Naive B cell (primary cell): Measurements from ENCODE around the gene SAE1. TPM values are rescaled to one million over a fixed set of nuclear protein-coding genes. Genes with fewer than 3 reads are reported as not detected.

Experiments
- ATAC-seq, 2 donors: fragments of 150-1000 bp; cut with Tn5 transposase; 2 replicates each; pipeline ENCODE4 v1.10.0; 2021; ENCODE audit warnings: low read depth in 2 of 2, mild to moderate bottlenecking in 2 of 2, moderate library complexity in 2 of 2
- DNase-seq: peaks from one replicate; pipeline ENCODE4 v3.0.0; 2022
- H3K27ac Mint-ChIP-seq, 6 donors: one replicate each; pipeline ENCODE4 v1.8.0; 2020 to 2022; ENCODE audit warnings: mild to moderate bottlenecking in 6 of 6, mixed read lengths in 6 of 6, moderate library complexity in 5 of 6, inconsistent platforms in 2 of 6
- H3K27me3 Mint-ChIP-seq, 3 donors: one replicate each; pipeline ENCODE4 v1.8.0; 2021 to 2022; ENCODE audit warnings: mixed read lengths in 3 of 3, mild to moderate bottlenecking in 1 of 3
- H3K36me3 Mint-ChIP-seq, 2 donors: one replicate each; pipeline ENCODE4 v1.8.0; 2020 to 2022; ENCODE audit warnings: mixed read lengths in 2 of 2, inconsistent platforms in 1 of 2, mild to moderate bottlenecking in 1 of 2
- H3K4me1 Mint-ChIP-seq, 3 donors: one replicate each; pipeline ENCODE4 v1.8.0; 2020 to 2022; ENCODE audit warnings: mixed read lengths in 3 of 3, inconsistent platforms in 1 of 3, mild to moderate bottlenecking in 1 of 3, moderate library complexity in 1 of 3
- H3K4me3 Mint-ChIP-seq, 8 donors: one replicate each; pipeline ENCODE4 v1.8.0; 2020 to 2022; ENCODE audit warnings: mild to moderate bottlenecking in 8 of 8, mixed read lengths in 8 of 8, moderate library complexity in 8 of 8, inconsistent platforms in 2 of 8
- H3K9me3 Mint-ChIP-seq, 7 donors: one replicate each; pipeline ENCODE4 v1.8.0; 2020 to 2022; ENCODE audit warnings: mixed read lengths in 7 of 7, mild to moderate bottlenecking in 5 of 7, inconsistent platforms in 2 of 7, moderate library complexity in 1 of 7
- polyA plus RNA-seq, 6 donors: library from polyadenylated mRNA; unstranded; fragments of 300-500 nt; fragmentation: Illumina TruSeq; gene quantifications; one replicate each; pipeline ENCODE4 v1.2.3, GENCODE V29; 2021; ENCODE audit warnings: low read depth in 6 of 6

SAE1 gene
- polyA plus RNA-seq, 6 donors from 2014 or later: 74.7 to 97.1 (median 78.9) TPM

DNA sequence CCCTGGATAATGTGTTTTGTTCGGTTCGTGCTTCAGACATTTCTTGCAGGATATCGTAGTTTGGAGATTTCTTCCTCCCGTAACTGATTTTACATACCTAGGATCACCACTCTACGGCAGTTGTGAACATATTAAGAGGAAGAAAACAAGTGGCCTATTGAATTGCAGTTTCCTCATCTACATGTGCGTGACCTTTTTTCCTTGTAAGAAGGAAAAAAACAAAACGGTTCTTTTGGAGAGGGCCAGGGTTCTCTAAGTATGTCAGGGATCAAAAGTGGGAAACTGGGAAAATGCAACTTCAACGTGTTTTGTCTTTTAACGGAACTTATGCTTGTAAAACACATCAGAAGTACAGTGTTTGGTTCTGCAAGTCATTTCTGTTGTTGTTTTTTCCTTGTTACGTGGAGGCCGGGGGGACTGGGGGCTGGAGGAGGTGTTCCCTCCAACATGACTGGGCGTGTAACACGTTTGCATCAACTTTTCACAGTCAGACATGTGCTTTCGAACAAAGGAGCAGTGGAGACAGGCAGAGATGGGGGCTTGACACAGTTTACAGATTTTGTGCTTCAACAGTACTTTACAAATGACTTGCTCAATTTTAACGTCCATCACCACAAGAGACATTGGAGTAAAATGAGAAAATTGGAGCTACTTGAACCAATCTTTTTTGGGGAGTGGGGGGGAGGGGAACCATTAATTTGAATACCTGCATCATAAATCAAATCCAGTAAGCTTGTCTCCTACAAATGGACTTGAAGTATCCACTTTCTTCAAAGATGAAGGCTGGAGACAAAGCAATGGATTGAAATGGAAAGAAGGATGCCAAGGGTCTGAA is 20.9 kb upstream of the SAE1 start:
- Mint-ChIP-seq H3K27ac (peak overlapping the region; percentile 88 to 100 (median 95)), H3K27me3 (no peaks in the 10 kb centered on the region), H3K4me1 (peaks cover 51 to 74% (median 70%) of the 10 kb centered on the region in 3 donors), H3K9me3 (peaks cover 0 to 3% (median 0%) of the 10 kb centered on the region in 7 donors), H3K4me3 (peak overlapping the region; percentile 93 to 100 (median 97)), H3K36me3 (peaks cover 4 to 21% of the 10 kb centered on the region in 2 donors)
- ATAC-seq (no peak), DNase-seq (no peak)

DNA sequence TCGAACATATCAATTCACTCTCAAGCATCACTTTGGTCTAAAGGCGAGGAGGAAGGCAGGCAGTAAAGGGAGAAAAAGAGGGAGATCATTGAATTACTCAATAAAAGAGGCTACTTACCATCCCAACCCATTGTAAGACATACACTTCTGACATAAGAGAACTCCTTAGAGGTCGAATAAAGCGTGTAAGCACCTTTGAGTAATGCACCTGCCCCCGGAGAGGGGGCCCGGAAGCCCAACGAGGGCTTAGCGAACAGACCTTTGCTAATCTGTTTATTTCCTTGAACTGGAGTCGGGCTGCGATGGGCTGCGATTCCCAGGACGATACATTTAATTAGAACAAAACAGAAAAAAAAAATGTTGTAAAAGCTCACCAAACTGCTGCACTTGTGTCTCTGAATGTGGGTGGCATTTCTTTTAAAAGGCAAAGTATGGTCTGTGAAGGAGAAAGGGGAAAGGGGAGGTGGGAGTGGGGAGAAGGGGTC is 20.1 kb upstream of the SAE1 start:
- peak overlapping the region; percentile 94 to 100 (median 98) for H3K27ac Mint-ChIP-seq
- ATAC-seq: no peak
- H3K27me3 Mint-ChIP-seq: no peaks in the 10 kb centered on the region
- H3K4me3 Mint-ChIP-seq: peak overlapping the region; percentile 93 to 100 (median 97)
- H3K4me1 Mint-ChIP-seq: peaks cover 50 to 66% (median 65%) of the 10 kb centered on the region in 3 donors
- peaks cover 0 to 3% (median 0%) of the 10 kb centered on the region in 7 donors for H3K9me3 Mint-ChIP-seq
- H3K36me3 Mint-ChIP-seq: peaks cover 3 to 19% of the 10 kb centered on the region in 2 donors
- no peak for DNase-seq

DNA sequence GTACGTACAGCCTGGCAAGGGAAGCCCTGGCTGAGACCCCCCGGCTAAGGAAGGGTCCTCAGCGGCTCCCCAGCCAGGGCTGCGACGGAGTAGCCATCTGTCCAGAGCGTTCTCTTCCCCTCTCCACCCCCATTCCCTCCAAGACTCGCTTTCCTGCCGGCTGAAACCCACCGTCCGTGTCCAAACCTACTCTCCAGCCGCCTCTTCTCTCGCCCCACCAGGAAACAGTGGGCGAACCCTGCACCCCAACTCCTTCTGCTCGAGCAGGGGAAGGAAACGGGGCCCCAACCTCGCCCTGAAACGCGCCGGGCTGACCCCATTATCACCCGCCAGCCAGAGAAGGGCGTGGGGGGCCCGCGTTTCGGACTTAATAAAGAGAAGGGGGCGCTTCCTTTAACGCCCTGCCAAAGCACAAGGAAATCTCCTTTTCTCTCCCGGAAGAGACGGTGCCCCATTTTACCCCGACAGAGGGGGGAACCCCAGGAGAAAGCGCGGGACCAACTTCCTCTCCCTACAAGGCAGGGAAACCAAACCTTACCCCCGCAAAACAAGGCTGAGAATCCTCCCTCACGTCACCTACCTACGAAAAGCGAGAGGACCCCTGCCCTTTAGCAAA is 19.5 kb upstream of the SAE1 start:
- peaks cover 0 to 3% (median 0%) of the 10 kb centered on the region in 7 donors for H3K9me3 Mint-ChIP-seq
- ATAC-seq: no peak
- H3K4me1 Mint-ChIP-seq: peaks cover 45 to 60% (median 60%) of the 10 kb centered on the region in 3 donors
- peak overlapping the region; percentile 94 to 100 (median 98) for H3K27ac Mint-ChIP-seq
- H3K4me3 Mint-ChIP-seq: peak overlapping the region; percentile 93 to 100 (median 97)
- DNase-seq: peak; percentile 58
- H3K36me3 Mint-ChIP-seq: peaks cover 0 to 14% of the 10 kb centered on the region in 2 donors
- H3K27me3 Mint-ChIP-seq: no peaks in the 10 kb centered on the region

DNA sequence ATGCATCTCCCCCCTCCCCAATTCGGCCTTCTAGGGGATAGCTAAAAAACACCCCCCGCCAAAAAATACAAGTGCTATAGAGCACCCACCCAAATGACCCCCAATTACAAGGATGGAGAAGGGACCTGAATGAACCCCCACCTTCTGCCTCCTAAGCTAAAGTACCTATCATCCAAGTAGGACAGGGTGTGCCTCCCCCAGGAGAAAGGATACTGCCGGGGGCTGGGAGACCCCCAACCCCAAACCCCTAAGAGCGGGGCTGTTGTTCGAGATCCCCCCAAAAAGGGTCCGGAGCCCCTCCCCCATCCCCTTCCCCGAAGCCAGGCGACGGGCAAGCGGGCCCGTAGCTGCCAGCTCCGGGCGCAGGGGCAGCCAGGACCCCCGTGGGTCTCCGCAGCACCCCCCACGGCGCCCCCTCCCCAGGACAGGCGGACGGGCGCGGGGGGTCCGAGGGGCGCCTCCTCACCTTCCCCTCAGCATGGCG is 18.9 kb upstream of the SAE1 start:
- Mint-ChIP-seq H3K9me3 (peaks cover 0 to 3% (median 0%) of the 10 kb centered on the region in 7 donors), H3K27me3 (no peaks in the 10 kb centered on the region), H3K4me3 (peak overlapping the region; percentile 95 to 100 (median 98)), H3K36me3 (peaks cover 0 to 14% of the 10 kb centered on the region in 2 donors), H3K27ac (peak overlapping the region; percentile 97 to 100 (median 100)), H3K4me1 (peaks cover 44 to 54% (median 54%) of the 10 kb centered on the region in 3 donors)
- ATAC-seq (no peak), DNase-seq (no peak)

DNA sequence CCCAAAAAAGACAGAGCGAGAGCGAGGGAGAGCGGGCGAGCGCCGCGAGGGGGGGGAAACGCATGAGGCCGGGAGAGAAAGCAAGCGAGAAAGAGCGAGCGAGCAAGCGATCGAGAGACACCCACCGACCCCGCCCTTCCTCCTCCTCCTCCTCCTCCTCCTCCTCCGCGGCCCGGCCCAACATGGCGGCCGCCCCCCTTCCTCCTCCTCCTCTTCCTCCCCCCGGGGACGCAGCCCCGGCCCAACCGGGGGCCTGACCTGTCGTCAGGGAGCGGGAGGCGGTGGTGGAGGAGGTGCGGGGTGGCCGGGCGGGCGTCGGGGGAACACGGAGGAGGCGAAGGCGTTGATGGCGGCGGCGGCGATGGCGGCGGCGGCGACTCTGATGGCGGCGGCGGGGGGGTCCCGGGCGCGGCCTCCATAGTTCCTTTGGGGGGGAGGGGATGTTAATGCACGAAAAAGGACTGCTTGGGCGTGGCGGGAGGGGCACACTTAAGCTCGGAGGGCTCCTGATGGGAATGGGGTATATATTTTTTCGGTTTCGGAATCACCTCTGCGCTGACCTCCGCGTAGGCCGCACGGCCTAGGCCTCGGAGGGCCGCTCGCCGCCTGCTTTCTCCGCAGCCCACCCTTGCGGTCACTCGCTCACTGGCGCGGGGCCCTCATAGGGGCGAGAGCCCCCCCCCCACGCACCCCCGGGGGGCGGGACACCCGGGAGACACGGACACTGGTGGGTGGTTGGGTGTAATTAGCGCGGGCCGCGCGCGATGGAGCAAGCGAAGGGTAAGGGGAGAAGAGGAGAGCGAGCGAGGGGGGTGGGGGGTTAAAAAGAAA is 18.3 kb upstream of the SAE1 start:
- Mint-ChIP-seq H3K36me3 (peaks cover 0 to 14% of the 10 kb centered on the region in 2 donors), H3K27me3 (no peaks in the 10 kb centered on the region)

DNA sequence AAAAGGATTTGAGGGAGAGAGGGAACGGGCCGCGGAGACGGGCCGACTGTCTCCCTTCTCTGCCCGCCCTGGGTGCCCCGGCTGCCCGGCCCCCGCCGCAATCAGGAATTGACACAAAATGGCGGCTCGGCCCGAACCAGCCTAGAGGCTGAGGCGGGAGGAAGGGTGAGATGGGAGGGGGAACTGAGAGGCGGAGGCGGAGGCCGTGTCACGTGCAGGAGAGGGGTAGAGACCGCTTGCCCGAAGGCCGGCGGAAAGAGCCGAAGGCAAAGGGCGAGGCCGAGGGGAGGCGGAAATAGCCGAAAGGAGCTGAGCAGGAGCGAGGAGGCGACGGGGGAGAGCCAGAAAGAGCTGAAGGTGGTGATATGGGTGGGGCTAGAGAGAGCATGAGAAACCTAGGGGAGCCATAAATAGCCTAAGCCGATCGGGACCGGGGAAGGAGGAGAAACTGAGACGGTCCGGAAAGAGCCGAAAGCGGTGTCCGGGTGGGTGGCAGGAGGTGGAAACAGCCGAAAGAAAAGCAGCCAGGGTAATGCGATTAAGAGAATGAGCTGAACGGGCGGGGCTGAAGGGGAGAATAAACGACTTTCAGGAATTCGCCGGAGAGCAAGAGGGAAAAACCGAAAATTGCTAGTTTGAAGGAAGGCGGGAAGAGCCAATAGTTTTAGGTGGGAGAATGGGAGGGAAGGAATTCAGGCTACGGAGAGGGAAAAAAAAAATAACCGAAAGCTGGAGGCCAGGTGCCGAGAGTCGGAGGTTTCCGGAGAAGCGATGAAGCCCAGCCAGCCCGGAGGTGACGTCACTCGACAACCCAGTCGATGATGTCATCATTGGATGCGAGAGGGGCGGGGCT is 17.4 kb upstream of the SAE1 start, which contains the start of gene ZC3H4:
TSS of gene ZC3H4 (minus strand) at position 780 of the 853 bp plus-strand sequence. CDS start 1,192 bp downstream, outside the sequence.
- no peaks in the 10 kb centered on the region for H3K27me3 Mint-ChIP-seq
- peaks cover 0 to 14% of the 10 kb centered on the region in 2 donors for H3K36me3 Mint-ChIP-seq
- H3K4me3 Mint-ChIP-seq: peak within 1 kb of the TSS; percentile 95 to 100 (median 98)
- H3K9me3 Mint-ChIP-seq: peaks cover 0 to 3% (median 0%) of the 10 kb centered on the region in 7 donors
- peaks cover 29 to 39% (median 39%) of the 10 kb centered on the region in 3 donors for H3K4me1 Mint-ChIP-seq
- DNase-seq (peak; percentile 100), ATAC-seq (peak; percentile 72 to 75)
- peak within 1 kb of the TSS; percentile 99 to 100 (median 100) for H3K27ac Mint-ChIP-seq

More for the DNA sequence above, 18.3 kb upstream of the SAE1 start:
- peak overlapping the region; percentile 99 to 100 (median 100) for H3K27ac Mint-ChIP-seq
- DNase-seq (peak; percentile 89), ATAC-seq (peak; percentile 26 to 31)
- H3K4me1 Mint-ChIP-seq: peaks cover 38 to 47% (median 47%) of the 10 kb centered on the region in 3 donors
- H3K9me3 Mint-ChIP-seq: peaks cover 0 to 3% (median 0%) of the 10 kb centered on the region in 7 donors
- peak overlapping the region; percentile 95 to 100 (median 98) for H3K4me3 Mint-ChIP-seq

DNA sequence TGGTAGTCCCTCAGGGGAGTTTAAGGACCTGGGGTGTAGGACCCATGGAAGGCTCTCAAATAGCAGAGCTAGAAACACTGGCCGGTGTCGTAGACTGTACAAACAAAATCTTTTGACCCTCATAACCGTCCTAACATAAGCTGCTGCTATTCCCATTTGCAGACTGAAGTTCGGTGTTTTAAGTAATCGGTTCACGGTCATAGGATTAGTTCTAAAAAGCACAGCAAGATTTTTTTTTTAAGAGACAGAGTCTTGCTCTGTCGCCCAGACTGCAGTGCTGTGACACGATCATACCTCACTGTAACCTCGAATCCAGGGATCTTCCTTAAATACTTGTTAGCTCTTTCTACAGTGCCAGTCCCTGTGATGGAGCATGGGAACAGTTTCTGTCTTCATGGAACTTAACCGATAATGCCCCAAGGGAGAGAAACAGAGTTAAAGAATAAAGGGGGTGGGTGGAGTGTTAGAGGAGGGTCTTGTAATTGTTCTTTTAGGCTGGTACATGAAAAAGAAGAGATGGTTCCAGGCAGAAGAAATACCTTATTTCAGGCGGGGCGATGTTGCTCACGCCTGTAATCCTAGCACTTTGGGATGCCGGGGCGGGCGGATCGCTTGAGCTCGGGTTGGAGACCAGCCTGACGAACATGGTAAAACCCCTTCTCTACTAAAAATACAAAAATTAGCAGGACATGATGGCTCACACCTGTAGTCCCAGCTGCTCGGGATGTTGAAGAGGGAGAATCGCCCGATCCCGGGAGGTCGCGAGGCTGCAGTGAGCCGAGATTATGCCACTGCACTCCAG is 16.6 kb upstream of the SAE1 start:
- ATAC-seq (no peak), DNase-seq (no peak)
- Mint-ChIP-seq H3K27me3 (no peaks in the 10 kb centered on the region), H3K27ac (peak overlapping the region; percentile 99 to 100 (median 100)), H3K9me3 (peaks cover 0 to 3% (median 0%) of the 10 kb centered on the region in 7 donors), H3K4me1 (peaks cover 27 to 34% (median 31%) of the 10 kb centered on the region in 3 donors), H3K36me3 (peaks cover 0 to 14% of the 10 kb centered on the region in 2 donors), H3K4me3 (peak overlapping the region; percentile 95 to 100 (median 98))

DNA sequence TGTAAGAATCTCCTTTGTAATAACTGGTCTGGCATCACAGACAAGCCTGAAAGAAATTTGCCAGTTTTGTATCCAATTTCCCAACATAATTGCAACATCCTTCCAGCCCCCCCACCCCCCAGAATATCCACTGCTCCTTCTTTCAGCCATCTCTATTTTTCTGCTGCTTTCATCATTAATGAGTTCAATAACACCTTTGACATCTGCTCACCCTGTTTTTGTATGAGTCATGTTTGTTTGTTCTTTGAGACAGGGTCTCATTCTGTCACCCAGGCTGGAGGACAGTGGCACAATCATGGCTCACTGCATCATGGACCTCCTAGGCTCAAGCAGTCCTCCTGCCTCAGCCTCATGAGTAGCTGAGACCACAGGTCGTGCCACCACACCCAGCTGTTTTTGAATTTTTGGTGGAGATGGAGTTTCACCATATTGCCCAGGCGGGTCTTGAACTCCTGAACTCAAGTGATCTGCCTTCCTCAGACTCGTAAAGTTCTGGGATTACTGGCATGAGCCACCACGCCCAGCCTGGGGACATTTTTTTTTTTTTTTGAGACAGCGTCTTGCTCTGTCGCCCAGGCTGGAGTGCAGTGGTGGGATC is 10.1 kb upstream of the SAE1 start:
- peaks cover 0 to 4% (median 2%) of the 10 kb centered on the region in 3 donors for H3K4me1 Mint-ChIP-seq
- H3K27me3 Mint-ChIP-seq: no peaks in the 10 kb centered on the region
- H3K36me3 Mint-ChIP-seq: no peaks in the 10 kb centered on the region
- no peaks in the 10 kb centered on the region for H3K9me3 Mint-ChIP-seq
- H3K27ac Mint-ChIP-seq: peak overlapping the region in 1 of 6 donors; percentile 26
- DNase-seq (no peak), ATAC-seq (no peak)
- H3K4me3 Mint-ChIP-seq: peak overlapping the region in 1 of 8 donors; percentile 5

DNA sequence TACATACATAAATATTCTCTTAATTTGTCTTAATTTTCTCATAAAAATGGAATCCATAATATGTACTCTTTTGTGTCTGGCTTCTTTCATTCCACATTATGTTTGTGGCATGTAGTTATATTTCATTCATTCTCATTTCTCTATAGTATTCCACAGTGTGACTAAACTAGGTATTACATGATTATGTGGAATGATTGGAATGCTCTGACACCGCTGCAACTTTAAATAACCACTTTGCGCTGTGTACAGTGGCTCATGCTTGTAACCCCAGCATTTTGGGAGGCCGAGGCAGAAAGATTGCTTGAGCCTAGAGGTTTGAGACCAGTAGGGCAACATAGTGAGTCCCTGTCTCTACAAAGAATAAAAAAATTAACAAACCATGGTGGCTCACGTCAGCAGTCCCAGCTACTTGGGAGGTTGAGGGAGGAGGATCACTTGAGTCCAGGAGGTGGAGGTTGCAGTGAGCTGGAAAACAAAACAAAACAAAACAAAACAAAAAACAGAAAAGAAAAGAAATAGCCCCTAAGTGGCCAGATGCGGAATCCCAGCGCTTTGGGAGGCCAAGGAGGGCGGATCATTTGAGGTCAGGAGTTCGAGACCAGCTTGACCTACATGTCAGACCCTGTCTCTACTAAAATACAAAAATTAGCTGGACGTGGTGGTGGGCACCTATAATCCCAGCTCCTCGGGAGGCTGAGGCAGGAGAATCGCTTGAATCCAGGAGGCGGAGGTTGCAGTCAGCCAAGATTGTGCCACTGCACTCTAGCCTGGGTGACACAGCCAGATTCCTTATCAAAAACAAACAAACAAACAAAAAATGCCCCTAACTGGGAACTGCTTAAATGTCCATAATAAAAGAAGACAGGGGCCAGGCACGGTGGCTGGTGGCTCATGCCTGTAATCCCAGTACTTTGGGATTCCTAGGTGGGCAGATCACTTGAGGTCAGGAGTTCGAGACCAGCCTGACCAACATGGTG is 8.0 kb upstream of the SAE1 start:
- H3K9me3 Mint-ChIP-seq: no peaks in the 10 kb centered on the region
- H3K27ac Mint-ChIP-seq: no peak overlapping the region
- peaks cover 0 to 4% (median 2%) of the 10 kb centered on the region in 3 donors for H3K4me1 Mint-ChIP-seq
- DNase-seq (no peak), ATAC-seq (no peak)
- H3K4me3 Mint-ChIP-seq: no peak overlapping the region
- no peaks in the 10 kb centered on the region for H3K36me3 Mint-ChIP-seq
- no peaks in the 10 kb centered on the region for H3K27me3 Mint-ChIP-seq

DNA sequence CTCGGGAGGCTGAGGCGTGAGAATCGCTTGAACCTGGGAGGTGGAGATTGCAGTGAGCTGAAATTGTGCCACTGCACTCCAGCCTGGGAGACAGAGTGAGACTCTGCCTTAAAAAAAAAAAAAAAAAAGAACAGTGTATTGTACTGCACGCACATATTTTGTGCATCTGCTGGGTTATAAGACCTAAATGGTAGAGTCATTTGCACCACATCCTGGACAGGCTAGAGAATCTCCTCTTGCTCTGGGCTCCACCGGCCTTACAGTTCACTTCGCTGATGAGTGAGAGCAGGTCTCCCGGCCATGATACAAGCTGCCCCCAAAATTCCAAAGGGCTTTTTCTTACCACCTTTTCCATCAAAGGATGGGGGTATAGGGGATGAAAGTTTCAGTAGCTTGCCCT is 7.2 kb upstream of the SAE1 start:
- Mint-ChIP-seq H3K4me1 (peaks cover 0 to 4% (median 2%) of the 10 kb centered on the region in 3 donors), H3K36me3 (no peaks in the 10 kb centered on the region), H3K27ac (no peak overlapping the region), H3K27me3 (no peaks in the 10 kb centered on the region), H3K4me3 (no peak overlapping the region), H3K9me3 (no peaks in the 10 kb centered on the region)
- no peak for ATAC-seq
- DNase-seq: no peak
